GM19238 (cell line): ENCODE data around the gene SMPD3.

Experiments used
- DNase-seq: peaks from one replicate; pipeline ENCODE4 v3.0.0; 2011; ENCODE audit warnings: low spot score; ENCODE audit not compliant: insufficient read length

SMPD3 gene

DNA sequence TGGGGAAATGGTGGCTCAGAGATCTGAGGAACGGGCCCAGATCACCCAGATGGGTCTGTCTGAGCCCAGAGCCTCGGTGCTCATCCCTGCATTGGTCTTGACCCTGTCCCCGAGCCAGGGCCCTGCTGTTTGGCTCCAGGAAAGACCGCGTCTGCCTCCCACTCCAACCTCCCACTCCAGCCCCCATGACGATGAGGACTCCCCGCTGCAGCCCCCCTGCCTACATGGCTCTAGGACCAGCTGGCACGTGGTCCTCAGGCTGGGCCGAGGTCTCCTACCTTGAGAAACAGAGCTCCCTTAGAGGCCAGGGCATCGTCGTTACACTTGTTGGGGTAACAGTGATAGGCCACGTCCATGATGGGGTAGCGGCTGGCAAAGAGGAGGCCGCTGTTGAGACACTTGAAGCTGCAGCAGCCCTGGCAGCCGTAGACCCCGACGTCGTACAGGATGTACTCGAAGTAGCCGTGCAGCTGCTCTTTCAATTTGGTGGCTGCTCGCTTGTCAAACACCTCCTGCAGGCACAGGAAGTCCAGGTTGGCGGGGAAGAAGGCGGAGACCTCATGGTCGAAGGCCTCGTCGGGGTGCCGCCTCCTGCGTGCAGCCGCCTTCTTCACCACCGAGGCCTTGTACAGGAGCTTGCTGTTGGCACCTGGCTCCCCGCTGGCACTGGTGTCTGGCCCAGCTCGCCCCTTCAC is 77.6 kb downstream of the SMPD3 start:
- no peak for DNase-seq

DNA sequence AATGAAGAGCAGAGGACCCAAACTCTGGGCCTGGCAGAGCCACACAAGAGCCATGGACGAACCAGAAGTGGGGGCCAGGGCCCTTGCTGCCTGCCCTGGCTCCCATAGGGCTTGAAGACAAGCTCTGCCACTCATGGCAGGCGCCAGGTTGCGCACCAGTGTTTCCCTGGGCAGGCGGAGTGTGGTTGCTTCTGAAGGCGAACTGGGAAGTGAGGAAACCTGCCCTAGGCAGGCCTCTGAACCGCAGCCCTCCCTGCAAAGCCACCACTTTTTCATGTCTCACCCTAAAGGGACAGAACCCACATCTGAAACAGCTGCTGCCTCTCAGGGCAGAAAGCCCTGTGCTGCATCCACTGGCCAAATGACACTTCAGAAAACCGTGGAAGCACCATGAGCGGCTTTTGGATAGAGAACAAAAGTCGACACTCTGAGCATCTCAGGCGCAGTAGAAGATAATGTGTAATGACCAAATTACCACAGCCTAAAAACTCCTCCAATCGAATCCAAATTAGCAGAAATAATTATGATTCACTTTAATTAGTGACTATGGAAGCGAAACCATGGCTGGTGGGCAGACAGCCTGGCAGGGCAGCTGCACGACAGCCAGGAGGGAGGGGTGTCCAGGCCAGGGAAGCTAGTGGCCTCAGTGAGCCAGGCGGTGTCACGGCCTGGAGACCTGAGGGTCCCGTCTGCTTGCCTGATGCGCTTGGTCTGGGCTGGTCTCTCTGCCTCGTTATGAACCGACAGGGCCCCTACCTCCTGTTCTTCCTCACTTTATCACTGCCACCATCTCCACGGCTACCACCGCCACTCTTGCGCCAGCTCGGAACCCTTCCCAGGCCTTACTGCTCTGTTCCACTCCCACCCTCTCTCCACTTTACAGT is 78.4 kb downstream of the SMPD3 start:
- peak; percentile 85 for DNase-seq

DNA sequence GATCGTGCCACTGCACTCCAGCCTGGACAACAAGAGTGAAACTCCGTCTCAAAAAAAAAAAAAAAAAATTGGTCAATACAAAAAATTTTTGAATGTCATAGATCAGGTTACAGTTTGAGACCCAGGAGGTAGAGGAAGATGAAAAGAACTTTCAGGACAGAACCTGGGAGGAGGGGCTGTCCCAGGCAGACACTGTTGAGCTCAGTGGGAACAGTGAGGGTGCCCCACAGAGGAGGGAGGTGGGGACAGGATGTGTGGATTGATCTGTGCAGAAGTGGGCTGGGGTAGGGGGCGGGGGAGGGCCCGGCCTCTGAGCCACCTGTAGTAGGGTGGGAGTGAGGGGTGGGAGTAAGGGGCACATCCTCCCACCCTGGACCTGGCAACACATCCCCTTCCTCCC is 79.1 kb downstream of the SMPD3 start:
- DNase-seq = no peak

DNA sequence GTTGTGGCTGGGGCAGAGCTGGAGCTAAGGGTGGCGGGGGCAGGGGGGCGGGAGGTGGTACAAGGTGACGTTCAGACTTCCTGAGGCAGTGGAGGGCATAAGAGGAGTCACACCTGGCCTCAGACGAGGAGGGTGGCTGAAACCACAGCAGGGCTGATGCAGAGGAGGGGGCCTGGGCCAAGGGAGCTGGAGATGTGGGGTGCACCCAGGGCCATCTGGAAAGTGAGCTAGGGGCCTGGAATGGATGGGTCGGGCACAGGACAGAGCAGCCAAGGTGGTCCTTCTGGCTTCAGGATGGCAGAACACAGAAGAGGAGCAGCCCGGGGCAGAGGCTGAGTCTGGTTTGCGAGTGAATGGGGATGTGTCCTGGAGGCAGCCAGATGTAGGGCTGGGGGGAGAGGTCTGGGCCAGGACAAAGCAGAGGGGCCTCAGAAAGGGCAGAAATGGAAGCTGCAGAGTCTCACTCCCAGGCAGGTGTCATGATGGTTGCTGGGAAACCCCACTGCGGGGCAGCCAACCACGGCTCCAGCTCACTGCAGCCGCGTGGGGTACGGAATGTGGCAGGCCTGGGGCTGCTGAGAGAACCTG is 79.9 kb downstream of the SMPD3 start:
- peak; percentile 65 for DNase-seq

DNA sequence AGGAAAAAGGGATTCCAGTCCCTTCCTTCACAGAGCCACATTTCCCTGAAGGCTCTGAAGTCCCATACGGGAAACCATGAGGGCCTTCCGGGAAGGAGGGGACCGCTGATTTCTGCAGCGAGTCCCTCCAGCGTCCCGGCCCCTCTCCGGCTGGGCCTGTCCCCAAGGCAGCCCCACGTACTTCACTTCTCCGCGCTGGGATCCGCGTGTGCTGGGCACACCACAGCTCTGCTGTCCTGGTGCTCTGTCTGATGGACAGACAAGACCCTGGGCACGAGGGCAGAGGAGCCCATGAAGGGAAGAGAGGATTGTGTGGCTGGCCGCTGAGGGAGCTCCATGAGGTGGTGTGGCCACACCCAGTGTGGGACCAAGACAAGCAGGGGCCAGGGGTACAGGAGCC is 80.4 kb downstream of the SMPD3 start:
- DNase-seq = no peak

DNA sequence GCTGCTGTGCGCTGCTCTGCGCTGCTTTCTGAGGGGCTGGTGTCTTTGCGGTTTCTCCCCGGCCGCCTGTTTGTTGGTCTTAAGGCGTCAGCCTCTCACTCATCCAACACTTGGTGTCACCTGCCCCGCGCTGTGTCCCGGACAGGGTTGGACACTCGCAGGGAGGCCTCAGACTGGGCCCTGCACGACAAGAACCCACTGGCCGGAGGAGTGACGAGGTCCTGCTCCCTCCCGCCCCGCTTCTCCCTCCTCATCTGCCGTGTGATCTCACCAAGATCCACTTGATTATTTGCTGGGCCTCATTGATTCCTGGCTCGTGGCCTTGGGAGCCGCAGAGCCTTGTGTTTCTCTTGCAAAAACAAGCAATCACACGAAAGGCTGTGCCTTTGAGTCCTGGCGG is 80.9 kb downstream of the SMPD3 start:
- no peak for DNase-seq

DNA sequence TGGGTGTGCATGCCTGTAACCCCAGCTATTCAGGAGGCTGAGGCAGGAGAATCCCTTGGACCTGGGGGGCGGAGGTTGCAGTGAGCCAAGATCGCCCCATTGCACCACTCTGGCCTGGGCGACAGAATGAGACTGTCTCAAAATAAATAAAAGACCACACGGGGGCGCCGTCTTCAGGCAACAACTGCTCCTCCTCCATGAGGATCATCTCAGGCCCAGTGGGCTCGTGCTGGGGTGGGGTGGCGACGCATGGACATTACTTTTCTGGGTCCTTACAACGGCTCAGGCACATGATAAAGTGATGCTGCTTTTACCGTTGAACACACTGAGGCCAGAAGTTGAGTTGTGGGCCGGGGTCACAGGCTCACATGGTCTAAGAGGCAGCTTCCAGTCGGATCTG is 81.3 kb downstream of the SMPD3 start:
- DNase-seq = peak; percentile 43

DNA sequence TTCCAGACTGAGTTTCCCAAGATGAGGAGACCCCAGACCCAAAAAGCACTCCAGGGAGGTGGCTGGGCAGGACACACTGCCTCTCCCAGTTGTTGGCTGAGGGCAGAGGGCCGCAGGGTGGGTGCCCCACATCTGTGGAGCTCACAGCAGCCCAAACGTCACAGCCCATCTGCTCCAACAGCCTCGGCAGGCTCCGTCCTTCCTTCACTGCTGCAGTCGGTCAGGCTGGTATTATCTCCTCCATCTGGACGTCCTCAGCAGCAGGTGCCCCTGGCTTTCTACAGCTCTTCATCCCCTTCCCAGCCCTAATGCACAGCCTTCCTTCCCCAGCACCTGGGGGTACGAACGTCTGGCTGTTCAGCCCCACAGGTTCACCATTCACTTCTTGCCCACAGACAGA is 82.2 kb downstream of the SMPD3 start:
- DNase-seq = no peak

DNA sequence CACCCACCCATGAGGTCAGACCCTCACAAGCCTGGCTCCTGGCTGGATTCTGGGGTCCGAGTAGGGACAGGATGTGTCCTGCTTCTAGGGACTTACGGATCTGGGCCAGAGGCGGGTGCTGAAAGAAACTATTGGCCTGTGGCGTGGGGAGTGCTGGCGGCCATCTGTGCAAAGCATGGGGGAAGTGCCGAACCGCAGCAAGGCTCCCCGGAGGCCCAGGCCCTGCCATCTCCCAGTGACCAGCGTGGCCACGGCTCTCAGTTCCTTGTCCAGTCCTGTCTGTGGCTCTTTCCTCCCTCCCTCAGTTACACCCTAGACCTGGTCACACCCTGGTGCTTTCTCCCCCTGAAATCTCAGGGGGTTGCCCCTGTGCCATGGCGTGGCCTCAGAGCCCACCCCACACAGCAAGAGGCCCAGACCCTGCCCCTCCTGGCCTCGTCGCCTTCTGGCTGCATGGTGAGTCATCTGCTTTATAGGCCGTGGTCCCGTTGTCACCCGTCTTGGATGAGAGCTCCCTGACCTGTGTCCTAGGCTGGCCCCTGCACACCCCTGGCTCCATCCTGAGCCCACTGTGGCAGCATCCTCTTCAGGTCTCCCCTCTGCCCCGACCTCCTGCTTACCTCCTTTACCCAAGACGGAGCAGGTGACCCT is 83.0 kb downstream of the SMPD3 start:
- no peak for DNase-seq

DNA sequence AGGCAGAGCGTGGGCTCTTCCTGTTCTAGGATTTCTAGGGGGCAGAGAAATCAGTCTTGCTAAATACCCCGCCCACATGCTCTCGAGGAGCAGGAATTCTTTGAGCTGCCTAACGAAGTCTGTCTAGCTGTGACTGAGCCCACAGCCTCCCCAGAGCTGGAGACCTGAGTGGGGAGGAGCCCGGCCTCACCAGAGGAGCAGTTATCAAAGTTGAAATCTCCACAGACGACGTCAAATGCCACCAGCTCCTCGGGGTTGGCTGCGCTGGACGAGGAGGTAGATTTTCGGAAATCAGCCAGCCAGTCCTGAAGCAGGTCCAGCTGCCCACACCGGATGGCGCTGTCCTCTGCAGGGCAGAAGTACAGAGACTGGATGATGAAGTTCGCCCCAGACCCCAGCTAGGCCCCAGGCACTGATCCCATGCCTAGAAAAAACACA is 83.7 kb downstream of the SMPD3 start:
- no peak for DNase-seq

DNA sequence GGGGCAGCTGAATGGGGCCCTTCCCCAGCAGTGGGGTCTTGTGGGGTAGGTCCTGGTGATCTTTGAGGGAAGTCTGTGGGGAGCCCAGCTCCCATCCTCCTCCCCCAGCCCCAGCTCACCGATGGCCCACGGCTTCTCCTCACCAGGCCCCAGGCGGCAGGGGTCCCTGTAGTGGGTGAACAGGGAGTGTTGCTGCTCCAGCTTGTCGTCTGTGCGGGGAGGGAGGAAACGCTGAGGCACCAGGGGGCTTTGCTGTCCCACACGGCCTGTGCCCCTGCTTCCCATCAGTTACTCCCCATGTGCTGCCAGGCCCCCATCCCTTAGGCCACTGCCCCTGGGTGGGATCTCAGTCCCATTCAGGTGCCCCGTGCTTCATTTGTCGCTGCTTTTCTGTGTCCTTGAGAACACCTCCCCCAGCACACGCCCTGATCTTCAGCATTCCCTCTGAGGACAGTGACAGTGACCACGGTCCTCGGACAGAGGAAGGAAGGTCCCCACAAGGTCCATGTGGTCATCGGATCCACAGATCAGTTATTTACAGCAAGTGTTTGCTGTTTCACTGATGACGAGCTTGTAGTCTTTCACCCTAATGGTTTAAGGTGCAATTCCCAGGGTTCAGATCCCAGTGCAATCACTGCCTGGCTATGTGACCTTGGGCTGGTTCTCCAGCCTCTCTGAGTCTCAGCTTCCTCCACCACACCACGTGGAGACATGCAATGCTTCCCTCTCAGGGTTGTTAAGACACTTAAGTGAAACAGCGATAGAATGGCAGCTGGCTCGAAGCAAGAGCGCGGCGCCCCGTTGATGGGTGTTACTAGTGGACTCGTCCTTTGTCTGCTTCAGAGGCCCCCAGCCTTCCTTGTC is 84.4 kb downstream of the SMPD3 start:
- DNase-seq = no peak

DNA sequence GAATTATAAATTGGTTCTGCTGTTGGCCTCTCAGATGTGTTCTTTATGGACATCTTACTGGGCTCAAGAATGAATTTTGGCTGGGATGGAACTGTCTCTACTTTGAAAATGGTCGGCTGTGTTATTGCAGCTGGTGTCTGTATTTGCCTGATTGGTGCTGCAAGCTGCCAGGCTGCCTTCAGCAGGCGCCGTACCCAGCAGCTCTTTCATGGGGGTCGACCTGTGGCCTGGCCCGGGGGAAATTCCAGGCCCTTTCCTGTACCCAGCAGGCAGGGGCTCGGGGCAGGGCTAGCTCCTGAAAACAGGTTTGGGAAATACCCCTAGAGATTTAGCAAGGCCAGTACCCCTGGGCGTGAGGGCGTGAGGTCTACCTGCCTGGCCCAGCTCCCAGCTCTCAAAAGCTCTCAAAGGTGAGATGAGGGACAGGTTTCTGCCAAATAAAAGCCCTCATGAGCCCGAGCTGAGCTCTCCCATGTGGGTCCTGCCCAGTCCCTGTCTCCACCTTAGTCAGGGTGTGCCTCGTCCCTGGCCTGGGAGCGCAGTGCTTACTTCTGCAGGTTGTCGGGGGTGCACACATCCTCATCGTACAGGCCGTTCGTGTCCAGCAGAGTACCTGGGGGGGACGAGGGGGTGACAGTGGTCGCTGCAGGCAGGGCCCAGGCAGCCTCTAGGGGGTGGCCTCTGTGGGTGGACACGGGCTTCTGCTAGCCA is 85.2 kb downstream of the SMPD3 start:
- no peak for DNase-seq

DNA sequence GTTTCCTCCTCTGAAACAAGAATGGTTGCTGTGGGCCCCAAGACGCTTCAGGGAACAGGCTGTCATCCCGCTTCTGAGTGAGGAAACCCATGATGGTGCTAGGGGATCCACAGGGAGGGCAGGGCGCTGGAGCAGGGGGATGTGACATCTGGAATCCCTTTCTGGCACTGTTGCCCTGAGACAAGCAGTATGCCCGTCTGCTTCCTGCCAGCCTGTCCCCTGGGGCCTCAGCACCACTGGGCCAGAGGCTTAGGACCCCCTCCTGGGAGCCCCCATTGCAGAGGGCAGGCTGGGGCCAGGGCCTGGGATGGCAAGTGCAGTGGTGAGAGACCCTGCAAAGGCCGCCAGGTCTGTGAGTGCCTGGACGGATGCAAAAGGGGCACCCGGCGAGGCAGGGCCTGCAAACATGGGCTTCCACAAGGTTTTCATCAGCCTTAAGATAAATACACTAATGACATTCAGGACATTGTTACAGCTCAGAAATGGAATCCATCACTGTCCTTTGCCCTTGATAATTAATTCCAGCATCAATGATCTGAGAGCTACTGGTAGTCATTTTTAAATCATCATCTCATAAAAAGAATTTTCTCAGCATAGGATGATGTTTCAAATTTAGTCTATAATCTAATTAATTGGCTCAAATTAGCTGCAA is 85.9 kb downstream of the SMPD3 start:
- DNase-seq = no peak

DNA sequence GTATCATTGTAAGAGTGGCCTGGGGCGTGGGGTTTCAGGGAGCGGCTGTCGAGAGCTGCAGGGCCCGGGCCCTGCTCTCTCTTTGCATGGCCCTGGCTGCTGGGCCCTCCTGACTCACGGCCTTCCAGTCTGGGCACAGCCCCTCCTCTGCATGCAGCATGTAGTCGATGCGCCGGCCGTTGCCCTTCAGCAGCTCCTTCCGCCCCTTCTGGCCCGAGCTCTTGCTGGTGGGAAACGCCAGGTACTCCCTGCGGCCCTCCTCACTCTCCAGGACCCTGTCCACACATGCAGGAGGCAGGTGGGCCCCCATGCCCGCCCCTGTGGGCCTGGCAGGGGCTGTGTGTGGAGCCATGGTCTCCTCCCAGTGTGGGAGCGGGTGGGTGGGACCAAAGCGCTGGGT is 86.8 kb downstream of the SMPD3 start:
- DNase-seq = no peak

DNA sequence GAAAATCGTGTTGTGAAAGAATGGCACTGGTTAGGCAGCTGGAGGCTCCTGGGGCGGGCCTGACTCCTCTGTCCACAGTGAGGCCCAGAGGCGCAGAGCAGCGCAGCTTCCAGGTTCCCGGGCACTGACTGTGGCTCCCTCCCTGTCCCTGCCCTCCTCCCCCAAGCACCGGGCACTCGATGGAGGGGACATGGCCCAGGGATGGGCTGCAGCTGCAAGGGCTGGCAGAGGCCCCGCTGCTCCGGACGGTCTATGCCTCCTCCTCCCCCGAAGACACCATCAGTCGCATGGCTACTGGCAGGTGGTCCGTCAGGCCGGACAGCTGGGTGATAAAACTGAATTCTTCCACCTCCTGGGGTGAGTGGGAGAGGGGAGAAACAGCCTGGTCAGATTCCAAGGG is 87.4 kb downstream of the SMPD3 start:
- DNase-seq = no peak

DNA sequence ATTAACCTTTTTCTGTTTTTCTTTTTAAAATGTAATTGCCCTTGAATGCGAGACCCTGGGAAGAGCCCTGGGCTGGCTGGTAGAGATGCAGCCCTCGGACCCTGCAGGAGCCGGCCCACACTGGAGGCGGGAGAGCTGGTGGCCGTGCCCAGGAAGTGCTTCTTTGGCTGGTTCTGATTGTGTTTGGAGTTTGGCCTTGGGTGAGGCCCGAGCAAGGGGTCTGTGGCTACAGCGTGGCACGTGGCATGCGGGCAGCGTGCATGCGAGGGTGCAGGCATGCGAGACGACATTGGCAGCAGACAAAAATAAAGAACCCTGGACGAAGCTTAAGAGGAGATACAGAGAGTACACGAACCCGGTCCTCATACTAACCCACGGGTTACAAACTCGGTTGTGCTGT is 87.8 kb downstream of the SMPD3 start:
- no peak for DNase-seq

DNA sequence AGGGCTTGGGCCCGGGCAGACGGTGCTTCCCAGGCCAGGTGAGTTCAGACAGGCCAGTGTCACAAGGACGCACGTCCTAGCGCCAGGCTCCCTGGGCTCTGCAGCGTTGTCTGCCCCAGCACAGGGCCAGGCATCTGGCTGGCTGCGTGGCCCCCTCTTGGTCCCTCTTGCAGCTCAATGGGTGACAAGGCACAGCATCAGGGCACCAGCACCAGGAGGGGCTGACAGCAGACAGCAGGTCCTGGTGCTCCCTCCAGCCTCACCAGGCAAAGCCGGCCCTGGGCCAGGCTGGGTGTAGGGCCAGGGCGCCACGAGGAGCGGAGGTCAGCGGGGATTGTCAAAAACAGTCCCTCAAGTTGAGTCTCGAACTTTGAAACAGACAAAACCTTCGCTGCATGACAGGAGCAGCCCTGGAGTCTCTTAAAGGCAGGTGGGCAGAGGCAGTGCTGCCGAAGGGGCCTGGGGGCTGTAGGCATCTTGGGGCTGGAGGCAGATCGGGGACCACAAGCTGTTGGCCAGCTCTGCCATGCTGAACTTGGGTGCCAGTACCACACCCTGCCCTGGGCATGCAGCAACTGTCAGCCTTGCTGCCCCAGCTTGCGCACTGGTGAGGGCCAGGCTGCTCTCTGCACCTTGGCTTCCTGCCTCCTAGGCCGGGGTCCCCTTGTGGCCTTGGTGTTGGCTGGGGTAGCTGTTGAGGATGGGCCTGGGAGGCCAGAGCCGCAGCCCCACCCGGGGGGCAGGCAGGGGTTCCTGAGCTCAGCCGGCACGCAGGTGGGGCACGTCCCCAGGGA is 88.7 kb downstream of the SMPD3 start:
- DNase-seq = no peak

DNA sequence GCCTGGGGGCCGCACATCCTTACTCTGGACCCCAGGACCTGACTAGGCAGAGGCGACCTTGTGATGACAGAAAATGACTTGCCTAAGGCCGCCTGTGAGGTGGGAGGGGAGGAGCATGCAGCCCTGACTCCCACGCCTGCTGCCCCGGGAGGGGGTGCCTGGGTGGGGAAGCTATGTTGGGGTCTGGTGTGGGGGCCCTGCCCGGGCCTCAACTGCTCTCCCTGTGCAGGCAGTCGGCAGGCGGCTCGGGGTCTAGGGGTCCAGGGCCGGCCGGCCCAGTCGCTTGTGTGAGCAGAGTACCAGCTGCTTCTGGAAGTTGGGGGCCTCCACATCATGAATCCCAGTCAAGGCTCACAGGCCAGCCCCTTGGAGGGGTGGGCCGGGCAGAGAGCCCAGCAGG is 89.4 kb downstream of the SMPD3 start:
- no peak for DNase-seq

DNA sequence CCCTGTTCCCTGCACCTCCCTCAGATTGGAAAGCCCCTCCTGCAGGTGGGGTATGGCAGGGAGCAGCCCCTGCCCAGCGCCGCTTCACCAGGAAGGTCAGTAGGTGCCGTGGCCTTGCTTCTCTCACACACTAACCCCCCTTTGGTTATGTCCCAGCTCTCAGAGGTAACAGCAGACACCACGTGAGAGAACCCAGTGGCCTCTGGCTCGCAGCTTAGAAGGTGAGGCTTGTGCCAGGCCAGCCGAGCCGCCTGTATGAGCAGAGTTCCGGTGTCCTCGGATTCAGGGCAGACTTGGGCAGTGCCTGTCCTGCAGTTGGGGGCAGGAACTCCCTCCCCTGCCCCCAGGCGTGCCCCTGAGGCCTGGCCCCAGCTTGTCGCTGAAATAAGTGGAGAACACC is 90.4 kb downstream of the SMPD3 start:
- DNase-seq = no peak
